ENCODE data around the gene SSBP4. TPM values are rescaled to one million over a fixed set of nuclear protein-coding genes. Genes with fewer than 3 reads are reported as not detected.
A peak's percentile ranks its signal among the peaks of the same experiment; 100 is the strongest.

Gene SSBP4
- total RNA-seq, 1 experiment from 2014 or later, result 46.2 TPM

DNA sequence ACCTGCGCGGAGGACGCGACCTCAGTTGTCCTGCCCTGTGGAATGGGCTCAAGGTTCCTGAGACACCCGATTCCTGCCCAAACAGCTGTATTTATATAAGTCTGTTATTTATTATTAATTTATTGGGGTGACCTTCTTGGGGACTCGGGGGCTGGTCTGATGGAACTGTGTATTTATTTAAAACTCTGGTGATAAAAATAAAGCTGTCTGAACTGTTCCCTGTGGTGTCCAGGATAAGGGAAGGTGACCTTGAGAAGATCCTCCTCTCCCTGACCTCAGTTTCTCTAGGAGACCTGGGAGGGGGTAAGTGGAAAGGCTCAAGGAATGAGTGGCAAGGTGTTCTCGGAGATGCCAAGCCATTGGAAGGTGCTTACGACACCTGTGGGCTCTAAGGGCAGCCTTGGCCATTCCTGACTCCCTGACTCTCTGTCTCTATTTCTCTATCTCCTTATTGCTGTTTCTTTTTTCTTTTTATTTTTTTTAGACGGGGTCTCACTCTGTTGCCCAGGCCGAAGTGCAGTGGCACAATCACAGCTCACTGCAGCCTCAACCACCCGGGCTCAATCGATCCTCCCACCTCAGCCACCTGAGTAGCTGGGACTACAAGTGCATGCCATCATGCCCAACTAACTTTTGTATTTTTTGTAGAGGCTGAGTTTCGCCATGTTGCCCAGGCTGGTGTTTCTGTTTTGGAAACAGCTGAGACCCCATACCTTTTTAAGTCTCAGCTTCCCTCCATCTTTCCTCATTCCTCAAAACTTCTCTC, 30.1 kb upstream of the SSBP4 start:
- BruUV-seq (replicated peaks), result no TSS peak
- H3K36me3 Mint-ChIP-seq (ENCODE audit: insufficient read depth, unreplicated experiment), result peaks cover 64% of the 10 kb centered on the region
- H3K27me3 Mint-ChIP-seq (ENCODE audit: insufficient read depth, unreplicated experiment), result no peaks in the 10 kb centered on the region
- peaks cover 6% of the 10 kb centered on the region for H3K4me1 Mint-ChIP-seq (ENCODE audit: low read depth, unreplicated experiment)
- H3K27me3 ChIP-seq (replicated peaks; ENCODE audit: control insufficient read depth, insufficient read depth, low read length), result no peaks in the 10 kb centered on the region
- TF ChIP-seq CTCF (IDR thresholded peaks at IDR 0.05; ENCODE audit: insufficient read depth in 1 of 2, low read depth in 1 of 2, low read length in 1 of 2, severe bottlenecking in 1 of 2, unreplicated experiment in 1 of 2), result no peak
- H3K27ac Mint-ChIP-seq (ENCODE audit: unreplicated experiment), result peak overlapping the region; percentile 15
- intact Hi-C loops (cut with micrococcal nuclease; ENCODE audit: unreplicated experiment), result no loop called here
- H3K4me1 ChIP-seq, result peaks cover 24% of the 10 kb centered on the region
- CTCF ChIA-PET, result interaction anchor here (0.6 kb wide), 1 partner anchor 567 kb away, joined by 3 read pairs; no protein-coding TSS in a partner anchor
- H3K4me3 Mint-ChIP-seq (ENCODE audit: unreplicated experiment), result peak overlapping the region; percentile 53
- no peak overlapping the region for H3K4me3 ChIP-seq (ENCODE audit: low read depth, low read length)
- no peaks in the 10 kb centered on the region for H3K9me3 Mint-ChIP-seq (ENCODE audit: unreplicated experiment)
- H3K36me3 ChIP-seq (ENCODE audit: control insufficient read depth, insufficient read depth, low read length), result peaks cover 11% of the 10 kb centered on the region
- DNase-seq, result no peak
- no peaks in the 10 kb centered on the region for H3K9me3 ChIP-seq
- POLR2A ChIA-PET, result interaction anchor here (0.7 to 2.1 kb wide), 2 partner anchors 9 to 21 kb away, joined by 3 to 9 read pairs; no protein-coding TSS in a partner anchor

GRCh38 chr19:18389726-18390064, 29.5 kb upstream of the SSBP4 start:
- H3K4me3 Mint-ChIP-seq (ENCODE audit: unreplicated experiment), result peak overlapping the region; percentile 53
- no peak for TF ChIP-seq CTCF (IDR thresholded peaks at IDR 0.05; ENCODE audit: insufficient read depth in 1 of 2, low read depth in 1 of 2, low read length in 1 of 2, severe bottlenecking in 1 of 2, unreplicated experiment in 1 of 2)
- H3K27me3 ChIP-seq (replicated peaks; ENCODE audit: control insufficient read depth, insufficient read depth, low read length), result no peaks in the 10 kb centered on the region
- H3K4me1 ChIP-seq, result peaks cover 20% of the 10 kb centered on the region
- POLR2A ChIA-PET, result interaction anchor here (2.1 kb wide), 1 partner anchor 9 kb away, joined by 9 read pairs; no protein-coding TSS in a partner anchor
- BruUV-seq (replicated peaks), result no TSS peak
- no peaks in the 10 kb centered on the region for H3K9me3 Mint-ChIP-seq (ENCODE audit: unreplicated experiment)
- no peaks in the 10 kb centered on the region for H3K9me3 ChIP-seq
- H3K4me1 Mint-ChIP-seq (ENCODE audit: low read depth, unreplicated experiment), result peaks cover 6% of the 10 kb centered on the region
- peaks cover 11% of the 10 kb centered on the region for H3K36me3 ChIP-seq (ENCODE audit: control insufficient read depth, insufficient read depth, low read length)
- intact Hi-C loops (cut with micrococcal nuclease; ENCODE audit: unreplicated experiment), result no loop called here
- no peak for DNase-seq
- peaks cover 64% of the 10 kb centered on the region for H3K36me3 Mint-ChIP-seq (ENCODE audit: insufficient read depth, unreplicated experiment)
- peak overlapping the region; percentile 15 for H3K27ac Mint-ChIP-seq (ENCODE audit: unreplicated experiment)
- no peak overlapping the region for H3K4me3 ChIP-seq (ENCODE audit: low read depth, low read length)
- CTCF ChIA-PET, result interaction anchor here (0.9 to 2.2 kb wide), 2 partner anchors 12 to 21 kb away, joined by 3 to 7 read pairs; no protein-coding TSS in a partner anchor
- no peaks in the 10 kb centered on the region for H3K27me3 Mint-ChIP-seq (ENCODE audit: insufficient read depth, unreplicated experiment)

DNA sequence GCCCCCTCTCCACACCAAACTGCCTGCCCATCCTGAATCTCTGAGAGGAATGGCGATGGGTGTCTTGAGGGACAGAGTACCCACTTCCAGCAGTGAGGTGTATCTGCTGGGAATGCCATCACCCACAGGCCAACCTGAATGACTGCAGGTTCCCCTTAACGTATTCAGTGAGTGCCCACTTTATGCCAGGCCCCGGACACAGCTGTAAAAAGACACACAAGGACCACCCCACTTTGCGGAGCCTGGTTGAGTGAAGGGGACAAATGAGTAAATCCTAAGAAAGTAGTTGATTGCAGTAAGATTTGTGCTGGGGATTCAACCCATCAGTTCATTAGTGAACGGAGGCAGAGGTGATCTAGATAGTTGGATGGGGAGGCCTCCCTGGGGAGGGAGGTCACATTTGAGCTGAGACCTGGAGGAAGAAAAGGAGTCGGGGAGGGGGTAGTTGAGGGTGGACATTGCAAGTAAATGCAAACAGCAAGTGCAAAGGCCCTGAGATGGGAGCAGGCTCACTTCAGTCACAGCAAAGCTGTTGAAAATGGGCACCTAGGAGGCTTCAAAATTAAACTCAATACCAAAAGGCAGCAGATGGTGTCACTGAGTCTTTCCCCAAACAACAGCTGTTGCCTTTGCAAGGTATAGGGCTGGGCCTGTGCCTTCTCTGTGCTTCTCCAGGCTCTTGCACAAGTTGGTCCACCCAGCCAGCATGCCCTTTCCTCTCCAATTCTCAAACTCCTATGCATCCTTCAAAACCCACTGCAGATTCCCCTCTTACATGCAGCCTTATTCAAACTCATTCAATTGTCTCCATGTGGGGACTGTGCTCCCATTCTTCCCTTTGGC, 28.9 kb upstream of the SSBP4 start:
- POLR2A ChIA-PET, result interaction anchor here (0.7 to 2.1 kb wide), 2 partner anchors 10 to 180 kb away, joined by 4 to 9 read pairs; no protein-coding TSS in a partner anchor
- H3K36me3 ChIP-seq (ENCODE audit: control insufficient read depth, insufficient read depth, low read length), result peaks cover 11% of the 10 kb centered on the region
- intact Hi-C loops (cut with micrococcal nuclease; ENCODE audit: unreplicated experiment), result no loop called here
- Mint-ChIP-seq H3K4me1 (ENCODE audit: low read depth, unreplicated experiment) (peaks cover 5% of the 10 kb centered on the region), H3K36me3 (ENCODE audit: insufficient read depth, unreplicated experiment) (peaks cover 61% of the 10 kb centered on the region), H3K4me3 (ENCODE audit: unreplicated experiment) (no peak overlapping the region), H3K27me3 (ENCODE audit: insufficient read depth, unreplicated experiment) (no peaks in the 10 kb centered on the region), H3K27ac (ENCODE audit: unreplicated experiment) (peak overlapping the region; percentile 15), H3K9me3 (ENCODE audit: unreplicated experiment) (no peaks in the 10 kb centered on the region)
- H3K4me1 ChIP-seq, result peaks cover 14% of the 10 kb centered on the region
- no peak overlapping the region for H3K4me3 ChIP-seq (ENCODE audit: low read depth, low read length)
- no TSS peak for BruUV-seq (replicated peaks)
- CTCF ChIA-PET, result interaction anchor here (0.7 to 2.2 kb wide), 5 partner anchors 11 to 166 kb away, joined by 3 to 7 read pairs (median 3); partner anchors contain the start of gene SSBP4
- no peaks in the 10 kb centered on the region for H3K9me3 ChIP-seq
- no peak for TF ChIP-seq CTCF (IDR thresholded peaks at IDR 0.05; ENCODE audit: insufficient read depth in 1 of 2, low read depth in 1 of 2, low read length in 1 of 2, severe bottlenecking in 1 of 2, unreplicated experiment in 1 of 2)
- no peak for DNase-seq
- no peaks in the 10 kb centered on the region for H3K27me3 ChIP-seq (replicated peaks; ENCODE audit: control insufficient read depth, insufficient read depth, low read length)

Measured in Caco-2 (cell line).